MM.1S (cell line): ENCODE results near the gene KRTAP10-1.

Source experiments
- EZH2 ChIP-seq: fragments of 300-600 bp; sonication (generic); optimal IDR thresholded peaks from 2 replicates; pipeline ENCODE3; 2017; ENCODE audit warnings: low read depth, mild to moderate bottlenecking, antibody characterized with exemption, low read length, mixed read lengths
- EZH2phosphoT487 ChIP-seq: fragments of 300-600 bp; sonication (generic); IDR thresholded peaks from 2 replicates; pipeline ENCODE4 v1.6.1; 2018; ENCODE audit warnings: antibody characterized with exemption, low read length
- TF ChIP-seq, protein P1 (sequence below): fragments of 300-600 bp; sonication (generic); IDR thresholded peaks from 2 replicates; pipeline ENCODE4 v1.5.1; 2016; ENCODE audit warnings: antibody characterized with exemption, low read length, mixed read lengths

DNA sequence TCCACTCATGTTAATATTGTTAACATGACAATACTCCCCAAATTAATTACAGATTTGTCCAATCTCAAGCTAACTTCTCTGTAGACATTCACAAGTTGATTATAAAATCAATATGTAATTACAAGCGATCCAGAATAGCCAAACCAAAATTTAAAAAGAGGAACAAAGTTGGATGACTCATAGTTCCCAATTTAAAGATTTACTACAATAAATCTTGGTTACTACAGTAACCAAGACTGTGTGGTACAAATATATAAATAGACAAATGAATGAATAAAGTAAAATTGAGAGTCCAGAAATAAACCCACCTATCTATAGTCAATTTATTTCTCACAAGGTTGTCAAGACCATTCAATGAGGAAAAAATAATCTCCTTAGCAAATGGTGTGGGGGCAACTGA lies 26.4 kb upstream of the KRTAP10-1 start:
- TF ChIP-seq EZH2 (no peak), EZH2phosphoT487 (no peak)
- TF ChIP-seq, protein P1, sequence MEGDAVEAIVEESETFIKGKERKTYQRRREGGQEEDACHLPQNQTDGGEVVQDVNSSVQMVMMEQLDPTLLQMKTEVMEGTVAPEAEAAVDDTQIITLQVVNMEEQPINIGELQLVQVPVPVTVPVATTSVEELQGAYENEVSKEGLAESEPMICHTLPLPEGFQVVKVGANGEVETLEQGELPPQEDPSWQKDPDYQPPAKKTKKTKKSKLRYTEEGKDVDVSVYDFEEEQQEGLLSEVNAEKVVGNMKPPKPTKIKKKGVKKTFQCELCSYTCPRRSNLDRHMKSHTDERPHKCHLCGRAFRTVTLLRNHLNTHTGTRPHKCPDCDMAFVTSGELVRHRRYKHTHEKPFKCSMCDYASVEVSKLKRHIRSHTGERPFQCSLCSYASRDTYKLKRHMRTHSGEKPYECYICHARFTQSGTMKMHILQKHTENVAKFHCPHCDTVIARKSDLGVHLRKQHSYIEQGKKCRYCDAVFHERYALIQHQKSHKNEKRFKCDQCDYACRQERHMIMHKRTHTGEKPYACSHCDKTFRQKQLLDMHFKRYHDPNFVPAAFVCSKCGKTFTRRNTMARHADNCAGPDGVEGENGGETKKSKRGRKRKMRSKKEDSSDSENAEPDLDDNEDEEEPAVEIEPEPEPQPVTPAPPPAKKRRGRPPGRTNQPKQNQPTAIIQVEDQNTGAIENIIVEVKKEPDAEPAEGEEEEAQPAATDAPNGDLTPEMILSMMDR, result no peak
